PC-3 (cell line): ENCODE data around the gene TNFRSF1B. TPM values are rescaled to one million over a fixed set of nuclear protein-coding genes. Genes with fewer than 3 reads are reported as not detected.

Source experiments
- ATAC-seq: fragments of 200-7000 bp; cut with Tn5 transposase; 2 replicates; pipeline ENCODE4 v1.9.1; 2020; ENCODE audit warnings: mild to moderate bottlenecking, moderate library complexity
- BruUV-seq: library from RNA; stranded (reverse); fragments of 400-500 nt; replicated peaks from 2 replicates; lab custom pipeline; 2021; lab: Mats Ljungman, UMichigan
- CTCF ChIA-PET: fragments of 300-600 bp; sonication (Branson Sonifier 250); formaldehyde crosslinking; loops from one replicate; lab custom pipeline; 2022; ENCODE audit warnings: antibody characterized with exemption; lab: Charles Lee
- POLR2A ChIA-PET: fragments of 300-600 bp; sonication (Branson Sonifier 250); formaldehyde crosslinking; loops from one replicate; lab custom pipeline; 2022; ENCODE audit warnings: antibody characterized with exemption; ENCODE audit not compliant: unreplicated experiment; lab: Charles Lee
- DNase-seq: peaks from one replicate; pipeline ENCODE4 v3.0.0-alpha.2; 2015
- H2AFZ ChIP-seq: fragments of 300-600 bp; sonication (generic); 2 replicates; pipeline ENCODE4 v1.6.0; 2016; ENCODE audit warnings: antibody characterized with exemption, low read length
- H3F3A ChIP-seq: fragments of 300-600 bp; sonication (generic); one replicate; pipeline ENCODE4 v1.6.0; 2017; ENCODE audit warnings: antibody characterized with exemption, low read length, control low read depth, mild to moderate bottlenecking; ENCODE audit not compliant: unreplicated experiment
- H3K27ac ChIP-seq: fragments of 300-600 bp; sonication (generic); 2 replicates; pipeline ENCODE4 v1.5.1; 2016; ENCODE audit warnings: mild to moderate bottlenecking, low read length
- H3K27me3 ChIP-seq: fragments of 300-600 bp; sonication (generic); 2 replicates; pipeline ENCODE4 v1.6.1; 2016; ENCODE audit warnings: low read length, mixed read lengths
- H3K36me3 ChIP-seq: fragments of 300-600 bp; sonication (generic); 2 replicates; pipeline ENCODE4 v1.6.1; 2016; ENCODE audit warnings: low read depth, mixed run types, low read length, mixed read lengths
- H3K4me1 ChIP-seq: fragments of 300-600 bp; sonication (generic); 2 replicates; pipeline ENCODE4 v1.5.1; 2016; ENCODE audit warnings: low read length; ENCODE audit not compliant: insufficient read depth
- H3K4me2 ChIP-seq: fragments of 300-600 bp; sonication (generic); 2 replicates; pipeline ENCODE4 v1.6.0; 2016; ENCODE audit warnings: low read length
- H3K4me3 ChIP-seq: fragments of 300-600 bp; sonication (generic); 2 replicates; pipeline ENCODE4 v1.5.1; 2016; ENCODE audit warnings: mild to moderate bottlenecking, low read length, mixed read lengths
- H3K79me2 ChIP-seq: fragments of 300-600 bp; sonication (generic); 2 replicates; pipeline ENCODE4 v1.6.1; 2017; ENCODE audit warnings: low read length, mixed read lengths
- H3K9ac ChIP-seq: fragments of 300-600 bp; sonication (generic); 2 replicates; pipeline ENCODE4 v1.6.0; 2016; ENCODE audit warnings: mild to moderate bottlenecking, low read length
- H3K9me2 ChIP-seq: fragments of 300-600 bp; sonication (generic); replicated peaks from 2 replicates; pipeline ENCODE4 v1.6.1; 2016; ENCODE audit warnings: mixed run types, low read length, mixed read lengths
- H3K9me3 ChIP-seq: fragments of 300-600 bp; sonication (generic); 2 replicates; pipeline ENCODE4 v1.6.1; 2016; ENCODE audit warnings: low read length, mixed read lengths
- H4K20me1 ChIP-seq: fragments of 300-600 bp; sonication (generic); 2 replicates; pipeline ENCODE4 v1.6.1; 2016; ENCODE audit warnings: low read length, mixed read lengths
- EZH2 ChIP-seq: fragments of 300-600 bp; sonication (generic); IDR thresholded peaks from one replicate; pipeline ENCODE4 v1.6.1; 2017; ENCODE audit warnings: antibody characterized with exemption, mild to moderate bottlenecking, low read length; ENCODE audit not compliant: unreplicated experiment
- EZH2phosphoT487 ChIP-seq: fragments of 300-600 bp; sonication (generic); IDR thresholded peaks from 2 replicates; pipeline ENCODE4 v1.6.1; 2018; ENCODE audit warnings: mild to moderate bottlenecking, antibody characterized with exemption, low read length, borderline replicate concordance
- intact Hi-C: fragments of 100-400 bp; cut with micrococcal nuclease; formaldehyde crosslinking; loops from 2 replicates; pipeline ENCODE4 v1.9.0; 2023
- total RNA-seq: library from RNA; depleted of rRNA; stranded (reverse); fragments of >200 nt; gene quantifications from 2 replicates; pipeline ENCODE4 v1.2.3, GENCODE V29; 2014
- TF ChIP-seq, protein P1 (sequence below): fragments of 300-600 bp; sonication (generic); conservative IDR thresholded peaks from 2 replicates; pipeline ENCODE4 v1.5.1; 2017; ENCODE audit warnings: antibody characterized with exemption, low read depth, mild to moderate bottlenecking, low read length

The TNFRSF1B gene
- total RNA-seq, 1 experiment from 2014 or later, result 1.3 TPM

DNA sequence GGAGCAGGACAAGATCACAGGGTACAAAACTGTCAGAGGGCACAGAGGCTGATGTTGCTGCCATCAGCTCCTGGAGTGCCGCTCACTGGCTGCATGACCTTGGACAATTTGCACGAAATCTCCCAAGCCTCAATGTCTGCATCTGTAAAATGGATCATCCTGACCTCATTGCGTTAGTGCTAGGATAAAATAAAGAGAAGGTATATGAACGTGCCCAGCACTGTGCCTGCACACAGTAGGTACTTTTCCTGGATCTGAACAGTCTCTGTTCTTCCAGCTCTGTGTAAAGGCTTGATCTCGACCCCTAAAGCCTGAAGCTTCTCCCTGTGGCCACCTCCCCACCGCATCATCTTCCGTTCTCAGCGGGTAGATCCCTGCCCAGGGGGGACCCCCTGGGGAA is 12.9 kb downstream of the TNFRSF1B start:
- Histone ChIP-seq H3K36me3 (no peaks in the 10 kb centered on the region), H3K4me1 (peaks cover 3% of the 10 kb centered on the region; the same call in 1 of the 2 replicates), H3K27ac (no peak overlapping the region), H3F3A (no peaks in the 10 kb centered on the region), H3K27me3 (no peaks in the 10 kb centered on the region), H3K9me2 (no peaks in the 10 kb centered on the region), H3K4me2 (no peak overlapping the region), H3K79me2 (no peaks in the 10 kb centered on the region), H3K9me3 (no peaks in the 10 kb centered on the region), H3K4me3 (no peak overlapping the region), H3K9ac (no peak overlapping the region), H2AFZ (no peak overlapping the region), H4K20me1 (no peaks in the 10 kb centered on the region)
- ATAC-seq (no peak), DNase-seq (no peak)
- intact Hi-C loops, result no loop called here
- ChIA-PET POLR2A (no interaction called here), CTCF (no interaction called here)
- BruUV-seq, result no TSS peak
- no peak for TF ChIP-seq EZH2
- no peak for TF ChIP-seq EZH2phosphoT487
- TF ChIP-seq, protein P1, sequence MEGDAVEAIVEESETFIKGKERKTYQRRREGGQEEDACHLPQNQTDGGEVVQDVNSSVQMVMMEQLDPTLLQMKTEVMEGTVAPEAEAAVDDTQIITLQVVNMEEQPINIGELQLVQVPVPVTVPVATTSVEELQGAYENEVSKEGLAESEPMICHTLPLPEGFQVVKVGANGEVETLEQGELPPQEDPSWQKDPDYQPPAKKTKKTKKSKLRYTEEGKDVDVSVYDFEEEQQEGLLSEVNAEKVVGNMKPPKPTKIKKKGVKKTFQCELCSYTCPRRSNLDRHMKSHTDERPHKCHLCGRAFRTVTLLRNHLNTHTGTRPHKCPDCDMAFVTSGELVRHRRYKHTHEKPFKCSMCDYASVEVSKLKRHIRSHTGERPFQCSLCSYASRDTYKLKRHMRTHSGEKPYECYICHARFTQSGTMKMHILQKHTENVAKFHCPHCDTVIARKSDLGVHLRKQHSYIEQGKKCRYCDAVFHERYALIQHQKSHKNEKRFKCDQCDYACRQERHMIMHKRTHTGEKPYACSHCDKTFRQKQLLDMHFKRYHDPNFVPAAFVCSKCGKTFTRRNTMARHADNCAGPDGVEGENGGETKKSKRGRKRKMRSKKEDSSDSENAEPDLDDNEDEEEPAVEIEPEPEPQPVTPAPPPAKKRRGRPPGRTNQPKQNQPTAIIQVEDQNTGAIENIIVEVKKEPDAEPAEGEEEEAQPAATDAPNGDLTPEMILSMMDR, result no peak

DNA sequence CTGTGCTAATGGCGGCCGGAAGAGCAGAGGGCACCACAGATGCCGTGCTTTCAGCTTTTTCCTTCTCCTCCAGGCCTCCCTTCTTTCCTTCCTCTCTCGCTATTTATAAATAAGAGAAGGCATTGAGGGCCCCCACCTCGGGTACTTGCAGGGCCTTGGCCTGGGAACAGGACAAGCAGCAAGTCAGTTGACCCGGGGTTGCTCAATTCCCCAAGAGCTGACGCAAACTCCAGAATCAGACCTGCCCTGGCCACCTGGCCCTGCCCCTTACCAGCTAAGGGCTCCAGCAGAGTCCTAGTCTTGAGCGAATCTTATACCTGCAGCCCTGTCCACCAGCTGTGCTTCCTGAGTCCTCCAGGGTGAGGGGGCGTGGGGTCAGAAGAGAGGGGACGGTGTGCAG is 13.5 kb downstream of the TNFRSF1B start:
- Histone ChIP-seq H3K36me3 (no peaks in the 10 kb centered on the region), H3K4me1 (peaks cover 3% of the 10 kb centered on the region; the same call in 1 of the 2 replicates), H2AFZ (no peak overlapping the region), H3K79me2 (no peaks in the 10 kb centered on the region), H3F3A (no peaks in the 10 kb centered on the region), H3K9ac (no peak overlapping the region), H3K4me3 (no peak overlapping the region), H3K27me3 (no peaks in the 10 kb centered on the region), H3K9me2 (no peaks in the 10 kb centered on the region), H4K20me1 (no peaks in the 10 kb centered on the region), H3K27ac (no peak overlapping the region), H3K9me3 (no peaks in the 10 kb centered on the region), H3K4me2 (no peak overlapping the region)
- ChIA-PET CTCF (no interaction called here), POLR2A (no interaction called here)
- ATAC-seq, result no peak
- TF ChIP-seq EZH2, result no peak
- TF ChIP-seq EZH2phosphoT487, result no peak
- TF ChIP-seq, protein P1, result no peak
- intact Hi-C loops, result no loop called here
- BruUV-seq, result no TSS peak
- no peak for DNase-seq

DNA sequence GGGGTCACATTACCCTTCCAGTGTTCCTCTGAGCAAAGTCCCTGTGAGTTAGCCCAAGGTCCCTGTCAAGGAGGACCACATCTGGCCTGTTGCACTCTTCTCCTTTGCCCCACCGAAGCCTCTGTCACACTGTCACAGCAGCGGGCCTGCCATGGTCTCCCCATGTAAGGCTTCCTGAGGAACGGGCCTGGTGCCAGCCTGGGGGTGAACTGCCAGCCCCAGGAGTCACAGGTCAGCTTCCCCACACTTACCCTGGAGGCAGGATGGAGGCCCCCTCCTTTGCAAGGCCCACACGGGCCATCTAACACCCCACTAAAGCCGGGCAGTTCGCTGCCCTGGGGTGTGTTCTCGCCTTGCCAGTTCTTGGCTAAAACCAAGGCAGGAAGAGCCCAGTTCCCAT is 14.1 kb downstream of the TNFRSF1B start:
- H3K9ac ChIP-seq, result no peak overlapping the region
- H3K4me3 ChIP-seq, result no peak overlapping the region
- TF ChIP-seq, protein P1, result no peak
- TF ChIP-seq EZH2phosphoT487 (no peak), EZH2 (no peak)
- CTCF ChIA-PET, result no interaction called here
- no peaks in the 10 kb centered on the region for H3K9me3 ChIP-seq
- H3K9me2 ChIP-seq, result no peaks in the 10 kb centered on the region
- H3K79me2 ChIP-seq, result no peaks in the 10 kb centered on the region
- H3K4me1 ChIP-seq, result peaks cover 3% of the 10 kb centered on the region; the same call in 1 of the 2 replicates
- BruUV-seq, result no TSS peak
- no peak overlapping the region for H3K27ac ChIP-seq
- intact Hi-C loops, result no loop called here
- no peaks in the 10 kb centered on the region for H4K20me1 ChIP-seq
- H3F3A ChIP-seq, result no peaks in the 10 kb centered on the region
- H3K36me3 ChIP-seq, result no peaks in the 10 kb centered on the region
- H2AFZ ChIP-seq, result no peak overlapping the region
- no peak overlapping the region for H3K4me2 ChIP-seq
- POLR2A ChIA-PET, result no interaction called here
- no peak for ATAC-seq
- H3K27me3 ChIP-seq, result no peaks in the 10 kb centered on the region
- DNase-seq, result no peak
